Measurements from ENCODE around the gene TMEM129.

The TMEM129 gene

GRCh38 chr4:1745165-1745564, 24.0 kb upstream of the TMEM129 start:
- H3K4me3 ChIP-seq (ENCODE audit: low read depth, low read length, poor library complexity, severe bottlenecking), result no peak overlapping the region
- H3F3A ChIP-seq (ENCODE audit: insufficient read depth, low read length), result no peaks in the 10 kb centered on the region
- no peaks in the 10 kb centered on the region for H3K9me2 ChIP-seq (ENCODE audit: low read depth, low read length)
- no peak overlapping the region for H2AFZ ChIP-seq (ENCODE audit: low read length)
- H3K36me3 ChIP-seq (ENCODE audit: insufficient read depth, low read length), result peaks cover 37% of the 10 kb centered on the region
- no peaks in the 10 kb centered on the region for H3K9me3 ChIP-seq (ENCODE audit: low read length)
- H3K4me2 ChIP-seq (ENCODE audit: low read length), result no peak overlapping the region
- TF ChIP-seq CTCF (IDR thresholded peaks at IDR 0.05; ENCODE audit: low read length) (no peak), EZH2 (IDR thresholded peaks at IDR 0.05; ENCODE audit: borderline replicate concordance, low read length) (no peak)
- no peaks in the 10 kb centered on the region for H3K27me3 ChIP-seq (ENCODE audit: insufficient read depth, low read length)
- no peak overlapping the region for H3K27ac ChIP-seq (ENCODE audit: low read depth, low read length, poor library complexity, severe bottlenecking)
- H3K9ac ChIP-seq (ENCODE audit: low read length), result no peak overlapping the region
- H3K79me2 ChIP-seq (ENCODE audit: insufficient read depth, low read length), result no peaks in the 10 kb centered on the region
- H3K4me1 ChIP-seq (ENCODE audit: insufficient read depth, low read length, severe bottlenecking), result no peaks in the 10 kb centered on the region
- H4K20me1 ChIP-seq (ENCODE audit: insufficient read depth, low read length), result no peaks in the 10 kb centered on the region

- Histone ChIP-seq H3K36me3 (ENCODE audit: insufficient read depth, low read length) (peaks cover 43% of the 10 kb centered on the region), H3K9me3 (ENCODE audit: low read length) (no peaks in the 10 kb centered on the region), H2AFZ (ENCODE audit: low read length) (no peak overlapping the region), H3K4me3 (ENCODE audit: low read depth, low read length, poor library complexity, severe bottlenecking) (no peak overlapping the region), H3K27ac (ENCODE audit: low read depth, low read length, poor library complexity, severe bottlenecking) (no peak overlapping the region), H4K20me1 (ENCODE audit: insufficient read depth, low read length) (no peaks in the 10 kb centered on the region), H3F3A (ENCODE audit: insufficient read depth, low read length) (no peaks in the 10 kb centered on the region), H3K9ac (ENCODE audit: low read length) (no peak overlapping the region), H3K27me3 (ENCODE audit: insufficient read depth, low read length) (no peaks in the 10 kb centered on the region), H3K4me2 (ENCODE audit: low read length) (no peak overlapping the region), H3K4me1 (ENCODE audit: insufficient read depth, low read length, severe bottlenecking) (no peaks in the 10 kb centered on the region), H3K9me2 (ENCODE audit: low read depth, low read length) (no peaks in the 10 kb centered on the region), H3K79me2 (ENCODE audit: insufficient read depth, low read length) (no peaks in the 10 kb centered on the region)
- TF ChIP-seq CTCF (IDR thresholded peaks at IDR 0.05; ENCODE audit: low read length), result no peak
- no peak for TF ChIP-seq EZH2 (IDR thresholded peaks at IDR 0.05; ENCODE audit: borderline replicate concordance, low read length)
Measured at GRCh38 chr4:1744552-1744951, 23.4 kb upstream of the TMEM129 start.

- H3K9me3 ChIP-seq (ENCODE audit: low read length), result no peaks in the 10 kb centered on the region
- no peaks in the 10 kb centered on the region for H4K20me1 ChIP-seq (ENCODE audit: insufficient read depth, low read length)
- H3K4me1 ChIP-seq (ENCODE audit: insufficient read depth, low read length, severe bottlenecking), result no peaks in the 10 kb centered on the region
- H3K4me3 ChIP-seq (ENCODE audit: low read depth, low read length, poor library complexity, severe bottlenecking), result no peak overlapping the region
- no peak for TF ChIP-seq EZH2 (IDR thresholded peaks at IDR 0.05; ENCODE audit: borderline replicate concordance, low read length)
- TF ChIP-seq CTCF (IDR thresholded peaks at IDR 0.05; ENCODE audit: low read length), result no peak
- no peak overlapping the region for H3K27ac ChIP-seq (ENCODE audit: low read depth, low read length, poor library complexity, severe bottlenecking)
- H3F3A ChIP-seq (ENCODE audit: insufficient read depth, low read length), result no peaks in the 10 kb centered on the region
- H3K9me2 ChIP-seq (ENCODE audit: low read depth, low read length), result no peaks in the 10 kb centered on the region
- no peak overlapping the region for H2AFZ ChIP-seq (ENCODE audit: low read length)
- no peak overlapping the region for H3K9ac ChIP-seq (ENCODE audit: low read length)
- H3K4me2 ChIP-seq (ENCODE audit: low read length), result no peak overlapping the region
- H3K36me3 ChIP-seq (ENCODE audit: insufficient read depth, low read length), result peaks cover 49% of the 10 kb centered on the region
- H3K27me3 ChIP-seq (ENCODE audit: insufficient read depth, low read length), result no peaks in the 10 kb centered on the region
- H3K79me2 ChIP-seq (ENCODE audit: insufficient read depth, low read length), result no peaks in the 10 kb centered on the region
Measured at GRCh38 chr4:1743975-1744374, 22.9 kb upstream of the TMEM129 start.

Measured in OCI-LY1 (cell line).